ENCODE measurements around the gene CACNA1G.

- TF ChIP-seq CTCF (IDR thresholded peaks at IDR 0.05): no peak
- no peak for TF ChIP-seq EP300 (IDR thresholded peaks at IDR 0.05)
- no peak for TF ChIP-seq POLR2A (IDR thresholded peaks at IDR 0.05)
Measured at GRCh38 chr17:50578173-50578572, 17.7 kb downstream of the CACNA1G start.
